HG03457 (cell line): ENCODE data around the gene KIF26B.

Experiments used
- ATAC-seq: cut with Tn5 transposase; IDR thresholded peaks from one replicate; pipeline ENCODE4 v1.9.1; 2021; ENCODE audit warnings: moderate number of reproducible peaks; ENCODE audit not compliant: unreplicated experiment

The KIF26B gene

DNA sequence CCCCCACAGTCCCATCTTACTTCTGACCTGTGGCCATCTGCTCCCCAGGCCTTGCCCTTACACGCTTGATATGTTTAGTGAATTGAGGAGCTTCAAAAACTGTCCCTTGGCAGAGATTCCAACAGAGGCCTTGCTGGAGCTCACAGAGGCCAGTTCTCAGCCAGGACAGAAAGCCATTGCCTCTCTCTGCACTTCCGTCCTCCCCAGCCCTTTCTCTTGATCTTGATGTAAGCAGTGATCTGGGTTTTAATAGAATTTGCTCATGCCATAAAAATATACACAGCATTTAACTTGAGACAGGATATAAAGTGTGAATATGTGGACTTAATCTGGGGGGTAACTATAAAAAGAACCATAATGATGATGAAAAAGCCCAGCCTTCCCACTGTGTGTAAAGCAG, 453.5 kb downstream of the KIF26B start:
- ATAC-seq = no peak

DNA sequence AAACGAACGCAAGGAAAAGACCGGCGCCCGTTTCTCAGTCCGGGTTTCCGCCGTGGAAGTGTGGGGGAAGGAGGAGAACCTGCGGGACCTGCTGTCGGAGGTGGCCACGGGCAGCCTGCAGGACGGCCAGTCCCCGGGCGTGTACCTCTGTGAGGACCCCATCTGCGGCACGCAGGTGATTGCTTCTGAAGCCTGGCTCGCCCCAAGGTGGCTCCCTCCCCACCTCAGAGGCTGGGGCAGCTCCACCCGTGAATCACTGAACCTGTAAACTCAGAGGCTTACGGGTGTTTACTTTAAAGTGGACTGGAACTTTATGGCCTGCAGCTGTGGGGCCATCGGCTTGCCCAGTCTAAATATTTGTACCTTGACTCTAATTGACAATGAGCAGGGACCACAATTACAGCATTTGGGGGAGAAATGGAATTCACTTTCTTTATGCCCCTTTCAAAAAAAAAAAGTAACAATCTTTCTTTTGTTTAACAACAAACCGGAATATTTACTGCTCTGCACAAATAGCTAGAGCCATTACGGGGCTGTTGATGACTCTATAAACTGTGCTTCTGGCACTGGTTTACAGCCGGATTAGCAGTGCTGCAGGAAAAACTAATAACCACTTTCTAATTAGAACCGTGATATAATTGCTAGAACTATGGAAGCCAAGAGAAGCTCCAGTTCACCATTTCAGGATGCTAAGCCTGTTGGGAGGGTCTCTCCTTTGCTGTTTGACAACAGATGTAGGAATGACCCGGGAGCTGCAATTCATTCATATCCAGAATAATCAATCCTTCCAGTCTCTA, 454.8 kb downstream of the KIF26B start:
- no peak for ATAC-seq

DNA sequence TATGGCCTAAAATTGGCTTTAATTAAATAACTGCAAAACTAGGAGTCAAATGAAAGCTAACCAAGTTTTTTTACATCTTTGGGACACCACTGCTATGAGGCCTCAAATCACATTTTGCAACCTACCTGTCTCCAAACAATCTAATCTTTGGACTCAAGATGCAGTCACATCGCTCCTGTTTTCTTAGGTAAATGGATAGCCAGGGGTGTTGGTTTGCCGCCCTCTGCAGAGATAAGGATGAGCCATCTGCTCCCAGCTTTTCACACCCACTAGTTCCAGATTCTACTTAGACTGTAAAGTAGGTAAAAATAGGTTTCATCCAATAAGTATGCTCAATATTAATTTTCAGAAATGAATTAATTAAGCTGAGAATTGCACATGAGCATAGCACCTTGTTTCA, 456.5 kb downstream of the KIF26B start:
- no peak for ATAC-seq

DNA sequence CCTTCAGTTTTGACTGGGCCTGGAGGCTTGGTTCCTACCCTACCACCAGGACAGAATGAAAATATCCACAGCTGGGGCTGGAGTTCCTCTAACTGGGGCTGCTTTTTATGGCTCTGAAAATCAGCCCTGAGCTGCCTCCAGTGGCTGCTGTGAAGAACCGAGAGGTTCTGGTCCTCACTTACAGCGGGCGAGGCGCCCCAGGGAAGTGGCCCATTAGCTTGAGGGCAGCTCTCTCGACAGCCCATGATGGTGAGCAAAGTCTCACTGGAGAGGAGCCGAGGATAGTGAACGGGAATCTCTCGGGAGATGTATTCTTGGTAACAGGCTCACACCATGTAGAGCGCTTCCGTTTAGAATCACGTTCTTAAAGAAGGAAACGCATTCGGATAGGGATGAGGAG, 459.7 kb downstream of the KIF26B start:
- ATAC-seq = no peak

DNA sequence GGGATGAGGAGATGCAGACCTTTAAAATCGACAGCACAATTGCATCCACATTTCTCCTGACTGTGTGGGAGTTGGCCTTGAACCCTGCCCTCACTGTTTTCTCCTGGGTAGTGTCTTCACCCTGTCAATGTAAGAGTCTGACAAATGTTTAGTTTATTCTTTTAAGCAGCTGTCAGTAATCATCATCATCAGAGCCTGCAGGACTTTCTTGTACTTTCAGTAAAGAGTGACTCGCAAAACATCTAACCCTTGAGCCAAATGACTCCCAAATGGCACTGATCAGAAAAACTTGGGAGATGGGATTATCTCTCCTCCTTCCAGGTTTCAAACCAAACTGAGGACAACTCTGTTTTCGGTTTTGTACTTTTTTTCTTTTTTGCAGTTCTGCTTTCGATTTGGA, 460.2 kb downstream of the KIF26B start:
- ATAC-seq = no peak

DNA sequence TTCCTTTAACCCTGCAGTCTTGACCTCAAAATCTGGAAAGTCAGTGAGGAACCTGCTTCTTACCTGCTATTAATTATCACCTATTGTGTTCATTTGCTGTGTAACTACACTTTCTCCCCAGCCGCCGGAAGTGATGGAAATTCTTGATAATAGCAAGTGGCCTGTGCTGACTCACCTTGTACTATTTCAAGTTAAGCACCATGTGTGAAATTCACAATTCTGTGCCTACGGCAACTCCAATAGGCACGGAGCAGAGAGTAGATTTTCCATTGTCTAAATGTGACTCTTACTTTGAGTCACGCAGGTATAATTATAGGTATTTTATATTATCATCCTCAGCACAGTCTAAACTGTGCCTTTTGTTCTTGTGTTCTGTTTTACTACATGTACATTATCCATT, 466.8 kb downstream of the KIF26B start:
- no peak for ATAC-seq

DNA sequence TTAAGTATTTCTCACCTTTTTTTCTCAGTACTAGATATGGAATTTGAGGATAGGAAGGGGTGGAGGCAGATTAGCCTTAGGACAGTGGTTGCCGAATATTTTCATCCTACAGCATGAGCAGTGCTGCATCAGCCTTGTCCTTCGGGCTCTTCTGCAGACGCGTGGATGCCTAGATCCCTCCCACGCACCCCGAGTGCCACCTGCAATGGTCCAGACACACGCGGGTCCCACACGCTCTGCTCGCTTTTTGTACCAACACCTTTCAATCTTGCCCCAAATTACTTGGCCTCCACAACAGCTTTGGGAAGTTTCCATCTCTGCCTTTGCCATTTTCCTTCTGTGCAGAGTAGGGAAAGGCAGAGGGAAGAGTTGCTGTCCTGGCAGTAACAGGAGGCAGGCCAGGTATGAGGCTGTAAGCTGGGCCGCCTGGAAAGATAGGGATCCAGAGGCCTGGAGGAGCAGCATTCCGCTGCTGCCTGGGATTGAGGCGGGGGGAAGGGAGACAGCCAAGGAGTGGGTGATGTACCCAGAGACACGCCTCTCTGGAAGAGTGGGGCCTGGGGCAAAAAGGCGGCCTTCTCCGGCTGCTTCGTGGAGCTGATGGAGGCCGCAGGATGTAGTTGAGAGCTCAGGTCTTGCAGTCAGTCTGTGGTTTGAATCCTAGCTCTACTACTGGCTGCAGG, 467.7 kb downstream of the KIF26B start:
- no peak for ATAC-seq

DNA sequence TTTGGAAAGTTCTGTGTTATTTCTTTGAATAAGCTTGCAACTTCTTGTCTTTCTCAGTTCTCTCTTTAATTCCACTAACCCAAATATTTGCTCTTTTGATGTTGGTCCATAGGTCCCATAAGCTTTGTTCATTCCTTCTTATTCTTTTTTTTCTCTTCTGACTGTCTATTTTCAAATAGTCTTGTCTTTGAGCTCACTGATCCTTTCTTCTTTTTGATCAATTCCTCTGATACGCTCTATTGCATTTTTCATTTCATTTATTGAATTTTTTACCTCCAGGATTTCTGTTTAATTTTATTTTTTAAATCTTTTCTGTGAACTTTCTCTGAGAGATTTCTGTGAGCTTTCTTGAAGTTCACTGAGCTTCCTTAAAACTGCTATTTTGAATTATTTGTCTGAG, 486.6 kb downstream of the KIF26B start:
- ATAC-seq = no peak

DNA sequence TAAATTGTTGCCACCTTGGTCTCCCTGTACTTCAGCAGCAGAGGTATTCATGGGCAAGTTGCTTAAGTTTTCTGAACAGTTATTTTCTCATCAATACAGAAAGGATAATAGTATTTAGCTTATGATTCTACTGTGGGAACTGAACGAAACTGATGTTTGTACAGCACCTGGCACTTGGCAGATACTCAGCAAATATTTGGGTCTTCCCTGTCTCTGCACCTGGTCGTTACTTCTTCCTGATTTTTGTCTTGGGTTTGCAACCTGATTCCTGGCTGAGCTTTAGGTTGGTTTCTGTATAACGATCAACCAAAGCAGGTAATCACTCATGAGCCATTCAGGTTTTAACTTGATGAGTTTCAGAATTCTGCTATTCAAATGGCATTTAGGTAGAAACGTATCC, 490.6 kb downstream of the KIF26B start:
- ATAC-seq = no peak

DNA sequence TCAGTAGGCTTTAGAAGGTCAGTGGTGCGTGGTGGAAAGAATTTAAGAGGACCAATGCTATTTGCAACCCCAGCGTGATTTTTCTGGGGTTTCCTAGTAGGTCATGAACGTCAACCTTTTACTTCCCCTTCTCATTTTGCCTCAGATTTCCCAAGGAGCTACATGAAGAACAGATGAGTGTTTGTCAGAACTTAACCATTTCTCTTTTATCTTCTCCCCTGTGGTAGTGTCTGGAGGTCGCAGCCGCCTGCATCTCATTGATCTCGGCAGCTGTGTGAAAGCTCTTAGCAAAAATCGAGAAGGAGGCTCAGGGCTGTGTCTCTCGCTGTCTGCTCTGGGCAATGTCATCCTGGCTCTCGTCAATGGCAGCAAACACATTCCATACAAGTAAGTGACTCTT, 491.1 kb downstream of the KIF26B start:
- no peak for ATAC-seq

DNA sequence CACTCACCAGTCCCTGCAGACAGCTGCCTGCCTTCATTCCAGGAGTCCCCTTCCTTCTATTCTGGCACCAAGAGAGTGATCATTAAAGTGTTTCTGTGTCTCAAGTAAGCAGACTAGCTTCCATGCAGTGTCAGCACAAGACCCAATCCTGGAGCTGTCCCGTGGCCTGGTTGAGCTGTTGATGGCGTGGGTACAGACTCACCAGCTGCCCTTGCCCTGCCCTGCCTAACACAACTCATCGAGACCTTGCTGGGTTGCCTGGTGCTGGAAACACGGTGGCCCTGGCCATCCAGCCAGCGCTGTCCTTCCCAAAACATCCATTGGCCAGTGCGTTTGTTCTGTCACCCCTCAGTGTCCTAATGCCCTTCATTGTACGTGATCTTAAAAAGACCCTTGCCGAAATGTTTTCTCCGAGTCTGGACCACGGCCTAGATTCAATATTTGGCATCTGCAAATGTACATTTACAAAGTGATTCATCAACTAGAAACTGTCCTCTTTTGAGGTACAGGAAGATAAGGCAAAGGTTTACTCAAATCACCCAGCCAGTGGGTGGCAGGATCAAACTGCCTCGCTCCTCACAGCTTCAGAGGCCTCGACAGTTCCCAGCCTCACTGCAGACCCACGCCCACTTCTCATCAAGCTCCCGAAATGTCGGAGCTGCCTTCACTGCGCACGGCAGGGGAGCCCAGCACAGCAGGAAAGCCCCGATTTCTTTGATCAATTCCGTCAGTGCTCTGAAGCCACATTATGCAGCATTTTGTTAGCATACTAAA, 494.2 kb downstream of the KIF26B start:
- ATAC-seq = no peak

DNA sequence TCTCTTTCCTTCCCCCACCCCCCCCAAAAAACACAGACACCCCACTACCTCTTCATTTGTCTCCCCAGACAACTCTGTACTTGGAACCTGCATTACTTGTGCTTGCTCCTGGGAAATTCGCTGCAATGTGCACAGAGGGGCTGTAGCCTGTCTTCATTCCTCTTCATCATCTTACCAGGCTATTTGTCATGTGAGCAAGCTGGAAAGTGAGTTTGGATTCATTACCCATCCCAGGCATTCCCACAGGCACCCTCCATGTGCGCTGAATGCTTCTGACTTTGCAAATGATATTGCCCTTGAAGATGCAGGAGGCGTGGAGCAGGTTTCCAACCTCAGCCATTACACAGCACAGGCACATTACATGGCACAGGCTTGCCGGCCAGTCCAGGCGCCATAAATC, 494.9 kb downstream of the KIF26B start:
- no peak for ATAC-seq

DNA sequence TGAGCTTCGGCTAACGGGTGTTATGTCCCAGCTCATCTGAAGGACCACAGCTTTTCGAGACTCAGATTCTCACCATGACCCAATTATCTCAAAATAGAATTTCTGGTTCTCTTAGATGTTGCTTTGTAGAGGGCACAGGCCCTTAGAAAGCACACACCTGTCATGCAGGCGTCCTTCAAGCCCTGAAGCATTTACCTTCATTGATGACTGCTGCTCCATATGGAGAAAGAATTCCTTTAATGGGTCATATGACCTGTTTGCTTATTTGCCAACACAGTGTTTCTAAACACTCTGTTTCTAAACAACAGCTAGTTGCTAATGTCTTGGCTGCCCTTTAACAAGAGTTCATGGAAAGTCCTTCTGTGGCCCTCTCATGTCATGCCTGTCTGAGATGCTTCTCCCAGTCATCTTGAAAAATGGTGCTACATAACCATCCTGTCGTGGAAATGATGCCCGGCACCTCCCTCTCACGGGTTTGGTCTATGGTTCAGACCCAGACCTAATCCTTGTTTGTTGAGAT, 495.7 kb downstream of the KIF26B start:
- ATAC-seq = no peak

DNA sequence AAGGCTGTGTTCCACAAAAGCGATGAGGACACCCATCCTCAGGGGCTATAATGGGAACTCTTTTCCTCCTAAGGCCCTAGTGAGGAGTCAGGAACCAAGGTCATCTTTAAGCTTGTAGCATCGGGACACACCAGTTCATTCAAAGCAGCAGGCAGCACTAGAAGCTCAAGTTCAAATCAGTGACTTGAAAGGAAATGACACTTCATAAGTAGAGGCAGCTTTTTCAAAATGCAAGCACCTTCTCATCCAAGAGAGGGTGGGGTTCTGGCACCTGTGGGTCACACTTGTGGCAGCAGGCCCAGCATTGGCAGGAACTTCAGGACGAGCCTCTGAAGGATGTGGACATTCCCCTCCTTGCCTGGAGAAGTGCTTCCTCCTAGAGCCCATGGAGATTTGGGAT, 496.3 kb downstream of the KIF26B start:
- ATAC-seq = no peak

DNA sequence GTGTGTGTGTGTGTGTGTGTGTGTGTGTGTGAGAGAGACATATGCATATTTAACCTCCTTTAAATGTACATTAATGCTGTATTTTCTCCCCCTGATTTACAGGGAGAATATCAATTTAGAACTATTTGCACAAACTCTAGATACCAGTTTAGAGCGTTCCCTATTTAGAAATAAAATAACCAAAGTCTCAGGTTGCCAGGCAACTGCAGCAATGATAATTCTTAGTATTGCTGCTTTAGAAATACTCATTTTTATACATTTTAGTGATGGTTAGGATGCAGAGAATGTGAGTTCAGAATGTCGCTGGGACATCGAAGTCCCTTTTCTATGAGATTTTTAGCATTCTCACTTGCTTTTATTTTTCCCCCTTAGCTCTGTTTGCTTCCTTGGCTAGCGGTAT, 497.3 kb downstream of the KIF26B start:
- ATAC-seq = no peak

DNA sequence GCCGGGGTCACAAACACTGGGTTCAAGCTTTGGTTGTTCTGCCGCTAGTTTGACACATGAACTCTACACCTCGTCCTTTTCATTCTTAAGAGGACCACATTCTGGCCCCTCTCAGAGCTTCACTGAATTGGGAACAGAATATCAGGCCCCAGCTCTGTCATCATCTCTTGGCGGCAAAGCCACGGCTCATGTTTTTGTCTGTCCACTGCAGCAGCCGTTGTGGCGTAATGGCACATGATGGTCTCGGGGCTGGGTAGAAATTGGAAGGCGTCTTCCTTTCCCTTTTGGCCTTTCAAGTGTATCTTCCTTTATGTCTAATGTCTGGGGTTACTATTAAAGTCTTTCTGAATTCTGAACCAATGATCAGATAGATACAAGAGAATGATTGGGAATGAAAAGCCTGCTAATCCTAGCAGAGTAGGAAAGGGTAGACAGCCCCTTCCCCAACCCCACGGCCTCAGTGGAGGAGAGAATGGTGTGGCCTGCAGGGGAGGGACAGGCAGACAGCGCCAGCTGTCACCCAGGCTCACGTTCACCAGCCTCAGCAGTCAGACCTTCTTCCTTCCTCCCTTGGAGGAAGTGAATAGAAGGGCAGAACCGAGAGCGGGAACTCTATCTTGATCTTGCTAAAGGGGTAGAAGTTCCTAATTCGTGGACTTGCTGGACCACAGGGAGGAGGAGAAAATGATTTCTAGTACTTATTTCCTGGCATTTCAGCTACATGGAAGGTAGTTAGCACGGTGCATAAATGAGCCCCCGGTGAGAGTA, 498.1 kb downstream of the KIF26B start:
- no peak for ATAC-seq

DNA sequence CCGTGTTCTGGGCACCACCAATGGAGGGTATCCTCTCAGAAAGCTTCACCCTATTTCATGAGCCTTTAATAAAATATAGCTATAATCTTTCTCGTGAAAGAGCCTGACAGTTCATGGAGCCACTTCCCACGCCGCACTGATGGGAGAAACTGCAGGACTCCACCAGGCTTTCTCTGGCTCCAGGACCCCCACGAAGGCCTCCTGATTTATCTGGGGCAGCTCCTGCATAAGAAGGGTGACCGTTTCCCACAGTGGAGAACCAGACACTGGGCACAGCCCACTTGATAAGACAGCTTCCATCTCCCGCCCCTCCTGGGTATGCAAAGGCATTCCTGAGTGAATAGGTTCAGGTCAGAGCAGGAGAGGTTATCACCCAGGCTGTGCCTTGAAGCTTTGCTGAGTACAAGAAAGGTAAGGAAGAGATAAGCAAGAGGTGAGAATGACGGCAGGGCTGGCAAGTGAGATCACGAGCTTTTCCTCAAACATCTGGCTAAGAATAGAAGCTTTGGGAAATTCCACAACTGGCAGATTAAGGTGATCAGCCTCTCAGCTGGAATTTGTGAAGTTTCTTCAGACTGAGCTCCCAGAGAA, 499.8 kb downstream of the KIF26B start:
- no peak for ATAC-seq

DNA sequence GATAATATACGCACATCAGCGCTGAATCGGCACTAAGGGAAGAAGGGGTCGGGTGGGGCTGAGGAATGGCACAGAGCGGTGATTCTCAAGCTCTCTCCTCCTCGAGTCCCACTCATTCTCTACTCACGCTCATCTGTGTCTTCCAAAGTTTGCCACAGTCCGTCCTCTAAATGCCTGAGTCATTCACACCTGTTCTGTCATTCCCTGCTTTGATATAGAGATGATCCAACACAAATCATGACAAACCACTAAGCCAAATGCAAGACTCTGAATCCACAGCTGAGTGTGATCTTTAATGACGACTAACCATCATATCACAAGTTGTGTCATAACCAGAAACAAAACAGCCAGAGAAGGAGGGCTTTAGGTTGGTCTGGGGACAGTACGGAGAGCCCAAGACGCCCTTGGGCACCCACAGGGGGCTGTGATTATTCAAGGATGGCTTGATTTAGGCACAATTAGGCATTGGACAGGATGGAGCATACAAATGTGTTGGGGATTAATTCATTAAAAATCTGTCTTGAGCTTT, 501.5 kb downstream of the KIF26B start:
- ATAC-seq = no peak

DNA sequence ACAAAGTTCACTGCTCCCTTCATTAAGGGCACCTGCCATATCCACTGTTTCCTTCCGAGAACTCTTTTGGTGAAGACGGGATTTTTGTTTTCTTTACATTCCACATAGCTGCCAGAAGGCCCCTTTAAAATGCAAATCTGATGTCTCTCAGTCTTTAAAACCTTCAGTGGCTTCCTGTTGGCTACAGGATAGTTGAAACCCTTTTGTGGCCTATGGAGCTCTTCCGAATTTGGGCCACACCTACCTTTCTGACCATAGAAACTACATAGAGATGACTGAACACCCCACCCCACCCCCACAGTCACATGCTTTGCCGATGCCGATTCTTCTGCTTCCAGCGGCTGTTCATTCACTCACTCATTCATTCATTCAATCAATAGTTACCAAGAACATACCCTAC, 502.6 kb downstream of the KIF26B start:
- no peak for ATAC-seq

DNA sequence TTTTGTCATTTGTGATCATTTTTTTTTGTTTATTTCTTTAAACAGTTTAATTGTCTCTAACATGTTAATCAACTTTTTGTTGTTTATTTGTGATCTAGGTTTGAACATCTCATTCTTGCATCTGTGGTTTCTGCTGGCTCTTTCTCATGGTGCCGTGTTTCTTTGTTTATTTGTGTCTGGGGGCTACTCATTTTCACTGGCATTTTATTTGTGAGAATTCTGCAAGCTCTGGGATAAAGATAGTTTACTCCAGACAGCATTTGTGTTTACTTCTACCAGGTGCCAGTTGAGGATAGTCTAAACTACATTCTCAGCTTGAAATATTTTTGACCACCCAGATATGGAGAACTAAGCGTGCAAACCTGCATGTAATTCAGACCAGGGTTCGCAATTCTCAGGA, 508.6 kb downstream of the KIF26B start:
- no peak for ATAC-seq
